Lower leg skin (tissue), 4 donors: ENCODE data around the gene CD274. TPM values are rescaled to one million over a fixed set of nuclear protein-coding genes. Genes with fewer than 3 reads are reported as not detected.

Source experiments
- DNase-seq, 2 donors: peaks; one replicate each; pipeline ENCODE4 v3.0.0-alpha.2; 2019; ENCODE audit warnings: low spot score in 2 of 2
- H3K4me3 ChIP-seq: fragments of 200-600 bp; sonication (generic); 2 replicates; pipeline ENCODE4 v1.5.1; 2017; ENCODE audit warnings: mild to moderate bottlenecking, low read depth; ENCODE audit not compliant: poor library complexity, severe bottlenecking
- CTCF ChIP-seq, 3 donors: fragments of 450-650 bp; IDR thresholded peaks; one replicate each; pipeline ENCODE4 v1.5.1; 2016; ENCODE audit warnings: antibody characterized with exemption in 3 of 3, mild to moderate bottlenecking in 3 of 3, moderate library complexity in 2 of 3
- POLR2A ChIP-seq, 2 donors: fragments of 450-650 bp; IDR thresholded peaks; one replicate each; pipeline ENCODE4 v1.6.1; 2016 to 2017; ENCODE audit warnings: antibody characterized with exemption in 2 of 2, mild to moderate bottlenecking in 1 of 2, moderate library complexity in 1 of 2
- WGBS, 2 donors: methylation state at CpG; one replicate each; pipeline ENCODE4 v1.1.5; 2018; 5-methylcytosine and 5-hydroxymethylcytosine counted together
- intact Hi-C: fragments of 100-400 bp; cut with DNase I; formaldehyde crosslinking; loops from one replicate; pipeline ENCODE4 v1.15.0; 2023; ENCODE audit warnings: low total_unique reads
- total RNA-seq, 4 donors: library from RNA; depleted of rRNA; stranded (reverse); fragments of >200 nt; gene quantifications; one replicate each; pipeline ENCODE4 v1.1.0, GENCODE V29; 2016

The CD274 gene
- total RNA-seq, 4 donors from 2014 or later, result 0.08 to 1.5 (median 0.50) TPM

- intact Hi-C loops, result loop anchor here (10.0 kb wide), 1 partner anchor 147 kb away; no protein-coding TSS in a partner anchor
These were observed 2.3 kb upstream of the CD274 start for GRCh38 chr9:5448016-5448415.

GRCh38 chr9:5448461-5449435, 1.6 kb upstream of the CD274 start:
- TF ChIP-seq POLR2A (IDR thresholded peaks at IDR 0.05) (no peak), CTCF (IDR thresholded peaks at IDR 0.05) (no peak)
- DNase-seq, result no peak
- H3K4me3 ChIP-seq, result no peak overlapping the region
- intact Hi-C loops, result loop anchor here (10.0 kb wide), 1 partner anchor 146 kb away; no protein-coding TSS in a partner anchor
- WGBS, 2 donors, result 85 to 88% methylated on average over 5 of the region's 5 CpGs

More at GRCh38 chr9:5448016-5448415, 2.3 kb upstream of the CD274 start:
- TF ChIP-seq POLR2A (IDR thresholded peaks at IDR 0.05), result no peak
- WGBS, 2 donors, result 93 to 97% methylated on average over 2 of the region's 2 CpGs
- no peak overlapping the region for H3K4me3 ChIP-seq
- DNase-seq, result no peak

GRCh38 chr9:5449521-5450358, 602 bp upstream of the CD274 start:
- intact Hi-C loops, result loop anchor here (10.0 kb wide), 1 partner anchor 145 kb away; no protein-coding TSS in a partner anchor
- WGBS, 2 donors, result 24 to 35% methylated on average over 15 of the region's 15 CpGs
- TF ChIP-seq POLR2A (IDR thresholded peaks at IDR 0.05) (no peak), CTCF (IDR thresholded peaks at IDR 0.05) (no peak)
- H3K4me3 ChIP-seq, result peak overlapping the region; percentile 23
- DNase-seq, result no peak

- 88 to 96% methylated on average over 1 of the region's 1 CpG for WGBS, 2 donors
- no peak for DNase-seq
- no peak overlapping the region for H3K4me3 ChIP-seq
- TF ChIP-seq POLR2A (IDR thresholded peaks at IDR 0.05) (no peak), CTCF (IDR thresholded peaks at IDR 0.05) (no peak)
- intact Hi-C loops, result no loop called here
These were observed 1.9 kb downstream of the CD274 start for GRCh38 chr9:5452286-5452609.

- TF ChIP-seq POLR2A (IDR thresholded peaks at IDR 0.05) (no peak), CTCF (IDR thresholded peaks at IDR 0.05) (no peak)
- WGBS, 2 donors, result 67 to 74% methylated on average over 2 of the region's 2 CpGs
- intact Hi-C loops, result no loop called here
- DNase-seq, result no peak
- H3K4me3 ChIP-seq, result no peak overlapping the region
These were observed 2.7 kb downstream of the CD274 start for GRCh38 chr9:5453004-5453403.

GRCh38 chr9:5453673-5454072, 3.3 kb downstream of the CD274 start:
- H3K4me3 ChIP-seq, result no peak overlapping the region
- TF ChIP-seq CTCF (IDR thresholded peaks at IDR 0.05), result no peak
- TF ChIP-seq POLR2A (IDR thresholded peaks at IDR 0.05), result no peak
- intact Hi-C loops, result no loop called here
- WGBS, 2 donors, result 54 to 69% methylated on average over 2 of the region's 2 CpGs
- DNase-seq, result no peak
